GM19328 (cell line): ENCODE results near the gene CELF4.

Source experiments
- ATAC-seq: cut with Tn5 transposase; IDR thresholded peaks from one replicate; pipeline ENCODE4 v1.9.1; 2021; ENCODE audit warnings: mild to moderate bottlenecking, moderate library complexity; ENCODE audit not compliant: unreplicated experiment

CELF4 gene

DNA sequence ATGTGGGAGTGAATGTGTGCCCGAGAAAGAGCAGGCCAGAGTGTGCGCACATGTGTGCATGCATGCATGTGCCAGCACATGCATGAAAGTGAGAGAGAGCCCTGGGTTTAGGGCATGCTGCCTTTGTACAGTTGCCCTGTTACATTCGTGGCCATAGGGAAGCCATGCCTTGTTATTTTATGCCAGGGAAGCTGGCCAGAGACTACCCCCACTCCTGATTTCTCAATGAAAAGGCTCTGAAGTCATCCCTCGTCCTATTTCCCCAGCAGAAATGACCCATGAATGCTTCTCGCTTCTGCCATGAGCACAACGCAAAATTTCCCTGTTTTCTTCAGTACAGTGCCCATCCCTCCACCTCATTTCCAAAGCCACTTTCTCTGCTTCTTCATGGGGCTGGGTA is 143.0 kb downstream of the CELF4 start:
- ATAC-seq: no peak

DNA sequence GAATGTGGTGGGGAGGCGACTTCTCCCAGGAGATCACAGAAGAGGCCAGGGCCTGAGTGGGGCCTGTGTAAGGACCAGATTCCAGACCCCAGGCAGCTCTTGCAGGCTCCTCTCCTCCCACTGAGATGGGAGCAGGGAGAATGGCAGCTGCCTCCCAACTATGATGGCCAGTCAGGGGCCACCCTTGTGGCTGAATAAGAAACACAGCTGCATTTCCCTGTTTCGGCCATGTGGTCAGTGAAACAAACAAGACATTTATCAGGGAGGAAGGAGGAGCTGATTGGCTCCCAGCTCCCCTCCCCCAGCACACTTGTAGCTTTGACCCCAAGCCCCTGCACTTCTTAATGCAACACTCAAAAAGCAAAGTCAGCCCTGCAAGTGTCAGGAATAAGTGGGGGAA is 143.5 kb downstream of the CELF4 start:
- no peak for ATAC-seq

GRCh38 chr18:37421341-37422077 is 144.1 kb downstream of the CELF4 start:
- ATAC-seq: no peak

- ATAC-seq: no peak
These were observed 145.2 kb downstream of the CELF4 start for GRCh38 chr18:37420315-37420880.

DNA sequence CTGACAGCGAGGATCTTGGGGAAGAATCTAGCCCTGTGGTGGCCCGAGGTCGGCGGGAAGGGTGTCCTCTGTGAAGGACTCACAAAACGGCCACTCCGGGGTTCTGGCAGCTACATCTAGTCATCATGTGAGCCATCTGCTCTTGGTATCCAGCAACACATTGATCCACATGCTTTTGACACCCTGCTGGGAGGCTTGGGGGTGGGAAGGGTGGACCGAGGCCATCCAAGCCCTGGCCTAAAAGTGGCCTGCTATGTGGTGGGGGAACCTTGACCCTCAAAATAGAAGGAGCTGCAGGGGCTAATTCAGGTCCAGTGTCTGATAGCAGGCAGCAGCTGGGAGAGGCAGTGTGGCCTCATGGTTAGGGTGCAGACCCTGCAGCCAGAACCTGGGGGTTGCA is 145.7 kb downstream of the CELF4 start:
- no peak for ATAC-seq

DNA sequence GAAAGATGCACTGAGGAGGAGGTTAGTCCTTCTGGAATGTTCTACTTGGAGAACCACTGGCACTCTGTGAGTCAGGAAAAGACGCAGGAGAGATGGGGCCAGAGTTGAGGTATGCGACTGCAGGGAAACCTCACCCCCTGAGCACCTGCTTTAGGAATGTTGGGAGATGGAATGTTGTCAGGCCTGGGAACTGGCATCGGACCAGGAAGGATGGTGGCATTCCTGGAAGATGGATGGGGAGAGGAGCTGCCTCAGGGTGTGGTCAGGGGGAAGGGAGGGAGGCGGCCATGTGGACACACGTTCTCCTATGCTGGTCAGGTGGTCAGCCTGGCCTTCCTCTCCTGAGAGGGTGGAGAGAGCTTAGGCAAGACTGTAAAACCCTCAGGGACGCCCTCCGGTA is 146.3 kb downstream of the CELF4 start:
- ATAC-seq: no peak

DNA sequence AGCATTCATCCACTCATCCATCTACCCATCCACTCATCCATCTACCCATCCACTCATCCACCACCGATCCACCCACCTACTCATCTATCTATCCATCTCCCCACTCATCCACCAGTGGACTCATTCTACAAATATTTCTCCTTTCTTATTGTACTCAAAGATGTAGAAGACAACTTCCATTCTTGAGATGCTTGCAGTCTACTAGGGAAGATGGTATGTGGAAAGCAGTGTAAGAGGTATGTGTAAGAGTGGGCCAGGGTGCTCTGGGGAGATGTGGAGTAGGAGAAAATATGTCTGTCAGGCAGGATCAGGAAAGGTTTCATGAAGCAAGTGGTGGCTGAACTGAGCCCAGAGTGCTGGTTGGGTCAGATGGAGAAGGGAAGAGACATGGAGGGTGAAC is 150.8 kb downstream of the CELF4 start:
- no peak for ATAC-seq

- ATAC-seq: no peak
These were observed 152.8 kb downstream of the CELF4 start for GRCh38 chr18:37412829-37413228.

GRCh38 chr18:37412333-37412732 is 153.3 kb downstream of the CELF4 start:
- ATAC-seq: no peak

DNA sequence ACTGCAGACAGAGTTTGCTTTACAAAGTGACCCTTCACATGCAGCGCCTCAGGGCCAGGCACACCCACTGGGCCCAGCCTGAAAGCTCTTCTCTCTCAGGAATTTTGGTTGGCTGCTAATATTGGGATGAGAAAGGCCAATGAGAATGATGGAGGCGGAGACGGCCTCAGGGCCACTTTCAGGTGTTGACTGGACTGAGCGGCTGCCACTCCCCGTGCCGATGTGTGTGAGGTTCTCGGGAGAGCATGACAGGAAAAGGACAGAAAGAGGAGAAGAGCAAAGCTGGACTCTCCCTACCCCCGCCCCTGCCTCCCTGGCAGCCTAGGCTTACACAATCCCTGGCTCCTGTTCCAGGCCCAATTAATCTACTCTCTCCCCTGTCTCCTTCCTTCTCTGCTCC is 155.7 kb downstream of the CELF4 start:
- ATAC-seq: no peak

DNA sequence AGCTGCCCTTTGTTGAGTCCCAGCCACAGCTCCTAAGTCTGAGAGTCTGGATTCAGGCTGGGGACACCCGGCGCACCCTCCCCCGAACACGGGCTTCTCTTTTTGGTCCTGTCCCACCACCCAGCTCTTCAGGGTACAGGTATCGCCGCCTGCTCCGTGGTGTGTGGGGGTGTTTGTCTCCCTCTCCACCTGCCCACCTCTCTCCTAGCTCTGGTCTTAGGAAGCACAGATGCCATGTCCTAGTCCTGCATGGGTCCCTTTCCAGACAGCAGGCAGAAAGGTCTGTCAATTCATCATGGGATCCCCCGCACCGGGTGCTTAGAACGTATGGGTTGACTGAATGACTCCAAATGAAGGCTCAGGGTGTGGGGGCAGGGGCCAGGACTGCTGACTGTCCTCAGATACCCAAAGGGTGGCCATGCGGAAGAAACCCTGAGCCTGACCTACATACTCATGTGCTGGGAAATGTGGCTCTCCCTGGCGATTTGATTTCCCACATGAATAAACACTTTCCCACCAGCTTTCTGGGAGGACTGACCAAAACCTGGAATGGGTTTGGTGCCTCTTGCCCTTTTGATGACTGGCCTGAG is 156.8 kb downstream of the CELF4 start:
- ATAC-seq: no peak

DNA sequence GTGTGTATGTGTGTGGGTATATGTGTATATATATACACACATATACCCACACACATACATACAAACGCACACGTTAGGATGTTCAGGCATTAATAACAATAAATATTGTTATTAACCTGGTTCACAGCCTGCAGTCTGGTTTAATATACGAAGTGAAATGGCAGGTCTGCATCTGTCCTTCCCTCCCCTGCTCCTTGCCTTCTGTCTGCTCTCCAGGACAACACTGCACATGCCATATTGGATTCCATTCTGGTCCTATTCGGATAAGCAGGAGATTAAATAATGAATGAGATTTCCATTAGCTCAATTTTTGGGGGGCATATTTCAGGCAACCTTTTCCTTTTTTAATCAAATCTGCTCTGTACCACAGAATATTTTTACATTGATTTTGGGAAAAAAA is 158.0 kb downstream of the CELF4 start:
- ATAC-seq: no peak

- ATAC-seq: no peak
These were observed 159.8 kb downstream of the CELF4 start for GRCh38 chr18:37405772-37406171.

DNA sequence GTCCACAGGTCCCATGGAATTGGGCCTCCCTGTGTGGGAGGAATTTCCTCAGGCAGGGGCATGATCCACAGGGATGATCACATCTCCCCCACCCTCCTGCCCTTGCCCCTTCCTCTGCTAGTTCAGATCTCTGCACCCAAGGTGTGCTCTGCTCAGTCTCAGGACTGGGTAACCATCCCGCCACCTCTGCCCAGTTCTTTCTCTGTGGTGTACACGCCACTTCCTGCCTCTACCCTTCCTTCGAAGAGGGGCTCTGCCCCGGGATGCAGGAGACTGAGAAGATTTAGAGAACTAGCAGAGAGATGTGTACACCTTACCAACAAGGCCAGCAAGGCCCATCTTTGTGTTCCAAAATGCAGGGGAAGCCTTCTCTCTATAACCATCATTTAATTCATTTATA is 160.4 kb downstream of the CELF4 start:
- no peak for ATAC-seq

DNA sequence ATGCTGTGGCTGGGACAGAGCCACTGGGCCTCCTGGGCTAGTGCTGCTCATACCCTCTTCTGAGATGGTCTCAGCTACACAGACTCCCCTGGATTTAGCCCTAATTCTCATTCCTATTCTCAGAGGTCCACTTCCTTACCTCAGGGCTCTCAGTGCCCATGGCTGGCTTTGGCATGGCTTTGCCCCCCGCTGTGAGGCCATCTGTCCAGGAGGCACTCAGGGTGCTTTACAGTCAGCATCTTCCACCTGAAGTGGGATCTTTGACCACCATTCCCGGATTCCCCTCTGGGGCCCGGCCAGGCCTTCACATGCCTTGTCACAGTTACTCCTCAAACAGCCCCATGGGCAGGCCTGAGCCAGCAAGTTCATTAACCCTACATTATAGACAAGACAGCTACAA is 161.8 kb downstream of the CELF4 start:
- no peak for ATAC-seq

- no peak for ATAC-seq
These were observed 162.4 kb downstream of the CELF4 start for GRCh38 chr18:37403100-37403781.

- ATAC-seq: no peak
These were observed 162.9 kb downstream of the CELF4 start for GRCh38 chr18:37402735-37403099.

- ATAC-seq: no peak
These were observed 164.8 kb downstream of the CELF4 start for GRCh38 chr18:37400802-37401201.

DNA sequence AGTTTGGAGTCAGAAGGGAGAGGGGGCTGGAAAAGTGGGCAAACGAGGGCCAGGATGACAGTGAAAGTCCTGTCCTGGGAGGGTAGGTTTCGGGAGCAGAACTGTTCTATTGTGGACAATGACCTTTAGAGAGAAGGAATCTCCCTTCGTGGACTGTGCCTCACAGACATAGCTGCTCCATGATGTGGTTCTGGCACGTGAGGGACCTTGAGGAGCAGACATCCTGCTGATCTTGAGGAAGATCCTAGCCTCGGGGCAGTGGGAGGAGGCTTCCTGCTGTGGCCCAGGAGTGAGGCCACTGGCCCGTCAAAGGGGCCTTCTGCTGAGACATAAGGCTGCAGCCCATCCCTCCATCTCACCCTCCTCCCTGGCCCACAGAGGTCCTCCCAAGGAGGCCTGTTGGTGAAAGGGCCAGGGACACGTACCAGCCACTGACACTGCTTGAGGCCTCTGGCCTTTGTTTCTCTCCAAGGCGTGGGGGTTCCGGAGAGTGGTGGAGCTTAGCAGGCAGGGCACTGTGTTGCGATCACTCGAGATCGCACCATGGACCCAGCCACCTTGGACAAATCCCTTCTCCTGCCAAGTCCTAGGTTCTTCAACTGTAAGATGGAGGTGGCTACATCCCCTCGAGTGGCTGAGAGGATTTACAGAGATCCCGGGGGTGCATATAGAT is 167.2 kb downstream of the CELF4 start:
- no peak for ATAC-seq

DNA sequence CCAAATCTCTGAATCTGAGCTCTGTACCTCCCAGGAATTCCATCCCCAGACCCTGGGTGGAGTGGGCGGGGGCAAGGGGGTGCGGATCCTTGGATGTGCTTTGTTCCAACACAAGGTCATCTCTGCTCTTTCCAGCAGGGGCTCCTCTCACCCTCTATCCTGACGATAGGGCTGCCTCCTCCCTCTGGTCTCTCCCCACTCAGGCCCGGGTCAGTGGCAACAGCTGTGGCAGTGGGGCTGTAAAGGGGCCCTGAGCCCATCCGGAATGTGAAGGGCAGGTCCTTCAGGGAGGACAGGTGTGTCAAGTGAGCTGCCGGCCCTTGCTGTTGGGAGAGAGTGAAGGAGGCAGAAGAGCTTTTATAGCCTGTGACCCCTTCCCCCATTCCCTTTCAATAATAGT is 167.8 kb downstream of the CELF4 start:
- ATAC-seq: no peak

DNA sequence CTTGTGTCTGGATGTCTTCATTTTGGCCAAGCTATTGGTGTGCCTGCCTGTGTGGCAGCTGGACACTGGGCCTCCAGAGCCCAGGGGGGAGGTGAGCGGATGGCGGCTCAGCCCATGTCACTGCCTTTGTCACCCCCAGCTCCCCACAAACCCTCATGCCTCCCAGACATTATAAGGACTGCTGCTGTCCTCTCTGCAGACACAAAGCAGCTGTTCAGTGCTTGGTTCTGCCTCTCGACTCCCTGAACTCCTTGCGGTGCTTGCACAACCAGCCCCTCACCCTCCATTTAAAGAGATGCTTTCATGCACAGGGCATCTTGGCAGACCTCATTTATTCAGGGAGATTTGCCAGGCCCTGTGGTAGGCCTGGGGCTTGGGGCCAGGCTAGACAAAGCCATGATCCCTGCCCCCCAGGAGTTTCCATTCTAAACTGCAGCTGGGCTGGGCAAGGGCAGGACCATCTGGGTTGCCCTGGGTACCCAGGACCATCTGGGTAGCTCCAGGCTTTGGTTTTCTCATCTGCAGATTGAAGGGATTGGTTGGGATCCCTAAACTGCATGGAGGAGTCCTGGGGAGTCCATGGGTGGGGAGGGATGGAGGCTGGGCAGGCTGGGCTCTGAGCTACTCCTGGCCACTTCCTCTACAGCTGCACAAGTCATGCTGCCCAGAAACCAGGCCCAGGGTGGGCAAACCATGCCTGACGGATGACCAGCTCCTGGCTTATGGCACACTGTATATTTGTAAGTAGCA is 168.5 kb downstream of the CELF4 start:
- no peak for ATAC-seq
